ENCODE data around the gene PPP2R5C.

The PPP2R5C gene

GRCh38 chr14:101762530-101763101 lies 1.1 kb downstream of the PPP2R5C start (continued):
- no peak for TF ChIP-seq ZBTB44 (tag by site-specific recombination; IDR thresholded peaks at IDR 0.05)
- no peak for TF ChIP-seq ZNF623 (tag by site-specific recombination; IDR thresholded peaks at IDR 0.05)
- TF ChIP-seq ZIC2 (tag by site-specific recombination; IDR thresholded peaks at IDR 0.05): no peak
- TF ChIP-seq ZNF292 (tag by site-specific recombination; IDR thresholded peaks at IDR 0.05; ENCODE audit: borderline replicate concordance, low read depth): no peak
- TF ChIP-seq BCL11A (tag by site-specific recombination; IDR thresholded peaks at IDR 0.05; ENCODE audit: low read depth): no peak
- TF ChIP-seq KLF9 (tag by site-specific recombination; IDR thresholded peaks at IDR 0.05; ENCODE audit: low read depth): no peak
- 0 out of 2 replicates have a peak, but pooled peaks have one; percentile 3 for TF ChIP-seq KLF8 (tag by site-specific recombination; IDR thresholded peaks at IDR 0.05)
- no peak for TF ChIP-seq ZNF664 (tag by site-specific recombination; IDR thresholded peaks at IDR 0.05)
- TF ChIP-seq, protein P1, sequence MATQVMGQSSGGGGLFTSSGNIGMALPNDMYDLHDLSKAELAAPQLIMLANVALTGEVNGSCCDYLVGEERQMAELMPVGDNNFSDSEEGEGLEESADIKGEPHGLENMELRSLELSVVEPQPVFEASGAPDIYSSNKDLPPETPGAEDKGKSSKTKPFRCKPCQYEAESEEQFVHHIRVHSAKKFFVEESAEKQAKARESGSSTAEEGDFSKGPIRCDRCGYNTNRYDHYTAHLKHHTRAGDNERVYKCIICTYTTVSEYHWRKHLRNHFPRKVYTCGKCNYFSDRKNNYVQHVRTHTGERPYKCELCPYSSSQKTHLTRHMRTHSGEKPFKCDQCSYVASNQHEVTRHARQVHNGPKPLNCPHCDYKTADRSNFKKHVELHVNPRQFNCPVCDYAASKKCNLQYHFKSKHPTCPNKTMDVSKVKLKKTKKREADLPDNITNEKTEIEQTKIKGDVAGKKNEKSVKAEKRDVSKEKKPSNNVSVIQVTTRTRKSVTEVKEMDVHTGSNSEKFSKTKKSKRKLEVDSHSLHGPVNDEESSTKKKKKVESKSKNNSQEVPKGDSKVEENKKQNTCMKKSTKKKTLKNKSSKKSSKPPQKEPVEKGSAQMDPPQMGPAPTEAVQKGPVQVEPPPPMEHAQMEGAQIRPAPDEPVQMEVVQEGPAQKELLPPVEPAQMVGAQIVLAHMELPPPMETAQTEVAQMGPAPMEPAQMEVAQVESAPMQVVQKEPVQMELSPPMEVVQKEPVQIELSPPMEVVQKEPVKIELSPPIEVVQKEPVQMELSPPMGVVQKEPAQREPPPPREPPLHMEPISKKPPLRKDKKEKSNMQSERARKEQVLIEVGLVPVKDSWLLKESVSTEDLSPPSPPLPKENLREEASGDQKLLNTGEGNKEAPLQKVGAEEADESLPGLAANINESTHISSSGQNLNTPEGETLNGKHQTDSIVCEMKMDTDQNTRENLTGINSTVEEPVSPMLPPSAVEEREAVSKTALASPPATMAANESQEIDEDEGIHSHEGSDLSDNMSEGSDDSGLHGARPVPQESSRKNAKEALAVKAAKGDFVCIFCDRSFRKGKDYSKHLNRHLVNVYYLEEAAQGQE (tag by site-specific recombination; IDR thresholded peaks at IDR 0.05): no peak
- TF ChIP-seq ZNF391 (tag by site-specific recombination; IDR thresholded peaks at IDR 0.05; ENCODE audit: borderline replicate concordance, low read depth): no peak
- no peak for TF ChIP-seq KLF1 (tag by site-specific recombination; IDR thresholded peaks at IDR 0.05)
- TF ChIP-seq SP2 (tag by site-specific recombination; IDR thresholded peaks at IDR 0.05): no peak
- TF ChIP-seq ZNF433 (tag by site-specific recombination; IDR thresholded peaks at IDR 0.05; ENCODE audit: low read depth): no peak
- TF ChIP-seq ZNF530 (tag by site-specific recombination; IDR thresholded peaks at IDR 0.05; ENCODE audit: low read depth): no peak
- no peak for TF ChIP-seq ZNF513 (tag by site-specific recombination; IDR thresholded peaks at IDR 0.05)
- no peak for TF ChIP-seq ZNF521 (tag by site-specific recombination; IDR thresholded peaks at IDR 0.05)
- no peak for TF ChIP-seq PRDM10 (tag by site-specific recombination; IDR thresholded peaks at IDR 0.05)
- TF ChIP-seq ZNF335 (tag by site-specific recombination; conservative IDR thresholded peaks at IDR 0.05): peak; percentile 5; the same call in 1 of the 2 replicates
- TF ChIP-seq ZNF112 (tag by site-specific recombination; IDR thresholded peaks at IDR 0.05): no peak
- TF ChIP-seq ELK4 (IDR thresholded peaks at IDR 0.05; ENCODE audit: borderline replicate concordance, low read depth, low read length): no peak
- no peak for TF ChIP-seq ZNF560 (tag by site-specific recombination; IDR thresholded peaks at IDR 0.05; ENCODE audit: borderline replicate concordance)
- no peak for TF ChIP-seq REPIN1 (tag by site-specific recombination; IDR thresholded peaks at IDR 0.05; ENCODE audit: low read depth)
- TF ChIP-seq ZNF48 (tag by site-specific recombination; IDR thresholded peaks at IDR 0.05): no peak
- TF ChIP-seq ZNF426 (tag by site-specific recombination; IDR thresholded peaks at IDR 0.05): no peak
- TF ChIP-seq ZNF404 (tag by site-specific recombination; IDR thresholded peaks at IDR 0.05): no peak
- TF ChIP-seq ZNF121 (tag by site-specific recombination; IDR thresholded peaks at IDR 0.05): no peak
- TF ChIP-seq, protein P2, sequence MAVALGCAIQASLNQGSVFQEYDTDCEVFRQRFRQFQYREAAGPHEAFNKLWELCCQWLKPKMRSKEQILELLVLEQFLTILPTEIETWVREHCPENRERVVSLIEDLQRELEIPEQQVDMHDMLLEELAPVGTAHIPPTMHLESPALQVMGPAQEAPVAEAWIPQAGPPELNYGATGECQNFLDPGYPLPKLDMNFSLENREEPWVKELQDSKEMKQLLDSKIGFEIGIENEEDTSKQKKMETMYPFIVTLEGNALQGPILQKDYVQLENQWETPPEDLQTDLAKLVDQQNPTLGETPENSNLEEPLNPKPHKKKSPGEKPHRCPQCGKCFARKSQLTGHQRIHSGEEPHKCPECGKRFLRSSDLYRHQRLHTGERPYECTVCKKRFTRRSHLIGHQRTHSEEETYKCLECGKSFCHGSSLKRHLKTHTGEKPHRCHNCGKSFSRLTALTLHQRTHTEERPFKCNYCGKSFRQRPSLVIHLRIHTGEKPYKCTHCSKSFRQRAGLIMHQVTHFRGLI (tag by site-specific recombination; IDR thresholded peaks at IDR 0.05): no peak
- TF ChIP-seq ZNF707 (tag by site-specific recombination; IDR thresholded peaks at IDR 0.05): no peak

Data from HEK293 (cell line).